HepG2 (cell line): ENCODE results near the gene DCLK1. TPM values are rescaled to one million over a fixed set of nuclear protein-coding genes. Genes with fewer than 3 reads are reported as not detected.

Experiments used
- ATAC-seq: fragments of 200-7000 bp; cut with Tn5 transposase; 3 replicates; pipeline ENCODE4 v1.9.1; 2020; ENCODE audit warnings: mild to moderate bottlenecking, moderate library complexity
- BruUV-seq: library from RNA; stranded (reverse); fragments of 400-500 nt; replicated peaks from 2 replicates; lab custom pipeline; 2021; lab: Mats Ljungman, UMichigan
- CTCF ChIA-PET: fragments of 300-600 bp; formaldehyde crosslinking; extraction: SDS; loops from one replicate; lab custom pipeline; 2021; ENCODE audit warnings: low total read pairs, inconsistent platforms, low intra/inter-chr PET ratio; lab: Yijun Ruan, JAX
- POLR2A ChIA-PET: fragments of 350-600 bp; sonication (Branson Sonifier 250); formaldehyde crosslinking; loops from one replicate; lab custom pipeline; 2020; ENCODE audit warnings: antibody characterized with exemption, inconsistent platforms; lab: Yijun Ruan, JAX
- DNase-seq: peaks from one replicate; pipeline ENCODE4 v3.0.0-alpha.2; 2015; ENCODE audit warnings: low spot score
- FAIRE-seq: peaks from 3 replicates; lab custom pipeline; 2011; peaks lifted over from hg19 to GRCh38; lab: Jason Lieb, UNC
- H2AFZ ChIP-seq: one replicate; pipeline ENCODE4 v1.6.1; 2011; ENCODE audit warnings: low read length, inconsistent platforms
- H3K27ac ChIP-seq: fragments of 300-600 bp; 3 replicates; pipeline ENCODE4 v1.8.0; 2011; ENCODE audit warnings: mixed run types, mild to moderate bottlenecking, mixed read lengths, low read length, inconsistent platforms; ENCODE audit not compliant: insufficient read depth; ENCODE audit errors: extremely low read length
- H3K27me3 ChIP-seq, 2 experiments: fragments of 200-600 bp in 1 of 2; 2 replicates in 1 of 2; 3 replicates in 1 of 2; pipeline versions ENCODE4 v1.6.0 to v1.8.0; 2011; ENCODE audit warnings: low read length in 2 of 2, mild to moderate bottlenecking in 2 of 2, moderate library complexity in 2 of 2, inconsistent platforms in 1 of 2; ENCODE audit not compliant: insufficient read depth in 2 of 2, control insufficient read depth in 1 of 2
- H3K36me3 ChIP-seq, 2 experiments: fragments of 200-600 bp in 1 of 2; replicated peaks in 1 of 2; 2 replicates in 1 of 2; 3 replicates in 1 of 2; pipeline versions ENCODE4 v1.5.1 to v1.8.0; 2011; ENCODE audit warnings: low read length in 2 of 2, inconsistent platforms in 1 of 2; ENCODE audit not compliant: insufficient read depth in 2 of 2, control insufficient read depth in 1 of 2
- H3K4me1 ChIP-seq: 2 replicates; pipeline ENCODE4 v1.5.1; 2012; ENCODE audit warnings: low read length, inconsistent platforms; ENCODE audit not compliant: insufficient read depth
- H3K4me2 ChIP-seq: 2 replicates; pipeline ENCODE4 v1.6.0; 2011; ENCODE audit warnings: low read depth, low read length, inconsistent platforms
- H3K4me3 ChIP-seq, 3 experiments: fragments of 200-600 bp in 1 of 3; sonication (generic), shearing (Covaris generic) in 1 of 3; replicated peaks in 1 of 3; 2 replicates each; pipeline ENCODE4 v1.5.1; 2011 to 2016; ENCODE audit warnings: low read length in 3 of 3, inconsistent platforms in 2 of 3, low read depth in 2 of 3, mild to moderate bottlenecking in 2 of 3, control low read depth in 1 of 3, mixed read lengths in 1 of 3; ENCODE audit not compliant: insufficient read depth in 1 of 3
- H3K79me2 ChIP-seq: one replicate; pipeline ENCODE4 v1.6.1; 2011; ENCODE audit warnings: low read length, inconsistent platforms; ENCODE audit not compliant: insufficient read depth
- H3K9ac ChIP-seq: 2 replicates; pipeline ENCODE4 v1.6.0; 2011; ENCODE audit warnings: mild to moderate bottlenecking, low read depth, low read length, inconsistent platforms; ENCODE audit not compliant: insufficient read depth
- H3K9me3 ChIP-seq: 2 replicates; pipeline ENCODE4 v1.5.1; 2012; ENCODE audit warnings: mild to moderate bottlenecking, low read length
- H4K20me1 ChIP-seq: 2 replicates; pipeline ENCODE4 v1.6.0; 2011; ENCODE audit warnings: inconsistent platforms, mild to moderate bottlenecking, low read length, moderate library complexity; ENCODE audit not compliant: insufficient read depth
- ATF7 ChIP-seq, 2 experiments: fragments of 450-650 bp in 1 of 2; sonication (generic) in 1 of 2; formaldehyde crosslinking in 1 of 2; IDR thresholded peaks; 2 replicates each; pipeline versions ENCODE4 v1.4.0 to v1.6.1; 2016 to 2020; ENCODE audit warnings: antibody characterized with exemption in 1 of 2, mild to moderate bottlenecking in 1 of 2, missing genetic modification reagents in 1 of 2
- CREB1 ChIP-seq, 2 experiments: fragments of 450-650 bp in 1 of 2; IDR thresholded peaks; 2 replicates each; pipeline ENCODE4 v1.6.1; 2016 to 2017; ENCODE audit warnings: control low read depth in 1 of 2, mild to moderate bottlenecking in 1 of 2, missing compliant biosample characterization in 1 of 2, missing genetic modification characterization in 1 of 2
- GPN1 ChIP-seq: sonication (generic); formaldehyde crosslinking; IDR thresholded peaks from 2 replicates; pipeline ENCODE4 v1.5.1; 2020; ENCODE audit warnings: missing genetic modification reagents, borderline replicate concordance
- SUZ12 ChIP-seq: fragments of 150-350 bp; IDR thresholded peaks from 2 replicates; pipeline ENCODE4 v1.6.1; 2014; ENCODE audit warnings: low read depth, low read length
- WGBS: methylation state at CpG from one replicate; pipeline ENCODE4 v1.1.6; 2017; ENCODE audit warnings: low lambda C conversion rate; 5-methylcytosine and 5-hydroxymethylcytosine counted together
- in situ Hi-C: cut with HindIII; loops from 2 replicates; pipeline ENCODE4 v1.10.0; 2017; ENCODE audit warnings: low pct_unique_long_range_greater_than_20kb; ENCODE audit not compliant: extremely low pct_ligation_motif_present
- intact Hi-C: fragments of 100-400 bp; cut with micrococcal nuclease; formaldehyde crosslinking; loops from one replicate; pipeline ENCODE4 v1.10.0; 2022; ENCODE audit not compliant: unreplicated experiment
- polyA plus RNA-seq, 8 experiments: library from polyadenylated mRNA; depleted of rRNA in 3 of 8; stranded (reverse) in 7 of 8; unstranded in 1 of 8; fragments of >200 nt; fragmentation: Illumina TruSeq in 4 of 8; extraction: Trizol in 4 of 8; gene quantifications; 2 replicates each; pipeline versions ENCODE4 v1.2.1 to v1.2.3, GENCODE V29; 2011 to 2016; ENCODE audit warnings: low read depth in 4 of 8, missing spikeins in 1 of 8, mixed read lengths in 1 of 8; ENCODE audit not compliant: insufficient read depth in 1 of 8
- total RNA-seq, 5 experiments: library from RNA; depleted of rRNA; stranded (reverse); fragments of >200 nt; fragmentation: Illumina TruSeq; extraction: Trizol; gene quantifications; 2 replicates each; pipeline ENCODE4 v1.2.3, GENCODE V29; 2016; ENCODE audit warnings: low read depth in 1 of 5

The DCLK1 gene
- total and polyA plus RNA-seq, 2 of the 13 experiments (the other 11 are each of a cell fraction or from before 2014, with no cell fraction given): not detected

GRCh38 chr13:35930665-35931631 lies 200.2 kb downstream of the DCLK1 start (continued):
- no peak for TF ChIP-seq GPN1 (CRISPR knock-in tag)

GRCh38 chr13:35927567-35928021 lies 203.6 kb downstream of the DCLK1 start:
- in situ Hi-C loops: no loop called here
- intact Hi-C loops: no loop called here
- no peak overlapping the region for H2AFZ ChIP-seq
- H3K9me3 ChIP-seq: peaks cover 11% of the 10 kb centered on the region; the same call in 1 of the 2 replicates
- no peaks in the 10 kb centered on the region for H3K4me1 ChIP-seq
- no peaks in the 10 kb centered on the region for H4K20me1 ChIP-seq
- FAIRE-seq (no peak), DNase-seq (no peak), ATAC-seq (no peak)
- H3K79me2 ChIP-seq: no peaks in the 10 kb centered on the region
- H3K4me2 ChIP-seq: no peak overlapping the region
- no peak overlapping the region for H3K27ac ChIP-seq
- CTCF ChIA-PET: no interaction called here
- POLR2A ChIA-PET: no interaction called here
- TF ChIP-seq CREB1 (IDR thresholded peaks at IDR 0.05) (peak; percentile 78), CREB1 (CRISPR knock-in tag; IDR thresholded peaks at IDR 0.05) (no peak), ATF7 (IDR thresholded peaks at IDR 0.05) (peak; percentile 88), ATF7 (CRISPR knock-in tag; IDR thresholded peaks at IDR 0.05) (no peak), SUZ12 (no peak)
- BruUV-seq: no TSS peak
- H3K27me3 ChIP-seq: no peaks in the 10 kb centered on the region
- no CpG with 5 or more reads among the region's 4 CpGs for WGBS
- no peak overlapping the region for H3K9ac ChIP-seq
- H3K4me3 ChIP-seq: no peak overlapping the region
- H3K36me3 ChIP-seq: no peaks in the 10 kb centered on the region
